GM19193 (cell line): ENCODE results near the gene ADRB2.

ENCODE experiments used
- POLR2A ChIP-seq: IDR thresholded peaks from 4 replicates; pipeline ENCODE4 v1.6.1; 2011; ENCODE audit not compliant: insufficient read depth, insufficient read length; ENCODE audit errors: extremely low read depth

The ADRB2 gene

GRCh38 chr5:148817606-148818005 is 8.8 kb upstream of the ADRB2 start:
- TF ChIP-seq POLR2A = no peak

- no peak for TF ChIP-seq POLR2A
Observed at GRCh38 chr5:148820461-148821395, 5.7 kb upstream of the ADRB2 start.

GRCh38 chr5:148823871-148824270 is 2.5 kb upstream of the ADRB2 start:
- TF ChIP-seq POLR2A = no peak

- no peak for TF ChIP-seq POLR2A
Observed at GRCh38 chr5:148825716-148826052, 727 bp upstream of the ADRB2 start.

- TF ChIP-seq POLR2A = no peak
Observed at GRCh38 chr5:148826739-148827070, 294 bp downstream of the ADRB2 start.

- TF ChIP-seq POLR2A = no peak
Observed at GRCh38 chr5:148827723-148828122, 1.3 kb downstream of the ADRB2 start.

- no peak for TF ChIP-seq POLR2A
Observed at GRCh38 chr5:148828511-148829247, 2.3 kb downstream of the ADRB2 start.

- TF ChIP-seq POLR2A = no peak
Observed at GRCh38 chr5:148829248-148829594, 2.8 kb downstream of the ADRB2 start.

- no peak for TF ChIP-seq POLR2A
Observed at GRCh38 chr5:148829734-148830133, 3.3 kb downstream of the ADRB2 start.

GRCh38 chr5:148830211-148830610 is 3.8 kb downstream of the ADRB2 start:
- no peak for TF ChIP-seq POLR2A

- TF ChIP-seq POLR2A = no peak
Observed at GRCh38 chr5:148831590-148832565, 5.5 kb downstream of the ADRB2 start.

GRCh38 chr5:148833122-148833521 is 6.7 kb downstream of the ADRB2 start:
- no peak for TF ChIP-seq POLR2A

- no peak for TF ChIP-seq POLR2A
Observed at GRCh38 chr5:148833925-148834324, 7.5 kb downstream of the ADRB2 start.

- TF ChIP-seq POLR2A = no peak
Observed at GRCh38 chr5:148834689-148835088, 8.3 kb downstream of the ADRB2 start.
